HG02884 (cell line): ENCODE measurements around the gene LMCD1.
A peak's percentile ranks its signal among the peaks of the same experiment; 100 is the strongest.

Source experiments
- ATAC-seq: cut with Tn5 transposase; IDR thresholded peaks from one replicate; pipeline ENCODE4 v1.9.1; 2021; ENCODE audit warnings: mild to moderate bottlenecking, moderate library complexity; ENCODE audit not compliant: unreplicated experiment

Gene LMCD1

DNA sequence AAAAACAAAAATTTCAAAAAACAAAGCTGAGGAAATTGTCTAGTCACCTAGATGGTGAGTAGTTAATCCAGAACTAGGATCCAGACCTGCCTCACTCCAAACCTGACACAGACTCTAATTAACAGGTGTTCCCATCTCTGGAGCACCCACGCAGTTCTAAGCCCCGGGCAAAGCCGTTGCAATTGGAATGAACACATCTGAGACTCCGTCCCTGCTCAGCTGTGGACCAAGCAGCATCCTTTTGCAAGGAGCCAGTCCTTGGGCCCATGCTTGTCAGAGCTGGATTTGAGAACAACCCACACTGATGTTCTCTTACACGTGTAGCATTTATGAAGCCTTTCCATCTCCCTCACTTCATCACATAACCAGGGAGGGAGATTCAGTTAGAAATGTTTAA is 54.8 kb downstream of the LMCD1 start:
- ATAC-seq, result no peak

GRCh38 chr3:8557298-8557697 is 55.7 kb downstream of the LMCD1 start:
- ATAC-seq, result no peak

DNA sequence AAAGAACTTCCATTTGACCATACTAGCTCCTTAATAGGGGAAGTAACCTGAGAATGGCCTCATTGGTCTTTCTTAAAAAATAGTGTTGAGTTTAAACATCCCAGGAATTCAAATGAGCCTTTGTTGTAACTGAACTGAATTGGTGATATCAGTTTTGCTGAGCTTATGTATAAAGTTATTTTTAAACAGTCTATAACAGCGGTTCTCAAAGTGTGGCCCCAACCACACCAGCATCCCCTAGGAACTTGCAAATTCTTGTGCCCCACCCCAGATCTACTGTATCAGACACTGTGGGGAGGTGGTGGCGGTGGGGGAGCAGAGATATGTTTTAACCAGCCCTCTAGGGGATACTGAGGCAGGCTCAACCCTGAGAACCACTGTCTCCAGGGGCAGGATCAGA is 57.0 kb downstream of the LMCD1 start:
- ATAC-seq, result no peak

- no peak for ATAC-seq
Measured at GRCh38 chr3:8559351-8559750, 57.7 kb downstream of the LMCD1 start.

GRCh38 chr3:8560366-8561007 is 58.9 kb downstream of the LMCD1 start:
- ATAC-seq, result no peak

DNA sequence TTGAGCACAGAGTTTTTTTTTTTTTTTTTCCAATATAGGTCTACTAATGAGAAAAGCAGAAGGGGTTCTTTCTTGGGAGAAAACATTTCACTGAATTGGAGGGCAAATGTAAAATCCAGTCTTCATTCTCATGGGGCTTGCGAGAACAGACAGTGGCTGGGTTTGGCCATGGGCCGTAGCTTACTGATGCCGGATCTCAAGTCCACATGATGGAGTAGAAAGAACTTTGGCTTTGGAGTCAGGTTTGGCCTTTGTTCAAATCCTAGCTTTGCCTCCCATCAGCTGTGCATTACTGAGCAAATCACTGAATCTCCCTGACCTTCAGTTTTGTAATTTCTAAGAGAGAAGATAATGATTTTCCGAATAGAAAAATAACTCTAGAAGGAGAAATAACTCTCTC is 59.7 kb downstream of the LMCD1 start:
- ATAC-seq, result no peak

DNA sequence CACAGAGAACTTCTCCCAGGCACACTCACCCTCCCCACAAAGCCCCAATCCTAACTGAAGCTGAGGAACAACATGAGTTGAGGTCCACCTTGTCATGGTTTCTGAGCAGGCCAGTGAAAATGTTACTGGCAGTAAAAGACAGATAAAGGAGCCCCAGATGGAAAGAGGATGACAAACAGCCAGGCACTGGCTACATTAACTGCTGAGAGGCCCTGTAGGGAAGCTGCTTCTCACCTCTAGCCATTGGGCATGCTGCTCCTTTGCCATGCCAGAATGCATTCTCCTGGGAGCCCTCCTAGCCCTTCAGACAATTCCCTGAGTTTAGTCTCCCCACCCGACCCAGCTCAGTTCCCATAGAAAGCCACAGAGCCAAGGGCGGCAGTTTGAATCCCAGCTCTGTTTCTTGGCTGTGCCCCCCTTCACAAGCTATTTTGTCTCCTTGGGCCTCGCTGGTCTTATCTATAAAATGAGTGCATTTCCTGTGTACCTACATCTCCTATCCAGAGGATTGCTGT is 60.5 kb downstream of the LMCD1 start:
- ATAC-seq, result no peak

DNA sequence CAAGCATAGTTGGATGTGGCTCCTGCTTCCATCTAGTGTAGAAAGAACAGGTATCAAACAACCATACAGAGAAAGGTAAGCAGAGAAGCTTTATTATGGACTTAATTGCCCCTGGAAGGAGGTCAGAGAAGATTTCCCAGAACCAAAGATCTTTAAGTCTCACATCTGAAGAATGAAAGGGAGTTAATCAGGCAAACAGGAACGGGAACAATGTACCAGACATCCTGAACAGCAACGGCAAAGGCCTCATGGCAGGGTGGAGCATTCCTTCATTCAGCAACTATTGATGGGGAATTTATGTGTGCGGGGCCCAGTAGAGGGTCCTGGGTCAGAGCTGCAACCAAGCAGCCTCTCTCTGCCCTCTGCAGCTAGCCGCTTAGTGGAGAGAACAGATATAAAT is 61.5 kb downstream of the LMCD1 start:
- no peak for ATAC-seq

DNA sequence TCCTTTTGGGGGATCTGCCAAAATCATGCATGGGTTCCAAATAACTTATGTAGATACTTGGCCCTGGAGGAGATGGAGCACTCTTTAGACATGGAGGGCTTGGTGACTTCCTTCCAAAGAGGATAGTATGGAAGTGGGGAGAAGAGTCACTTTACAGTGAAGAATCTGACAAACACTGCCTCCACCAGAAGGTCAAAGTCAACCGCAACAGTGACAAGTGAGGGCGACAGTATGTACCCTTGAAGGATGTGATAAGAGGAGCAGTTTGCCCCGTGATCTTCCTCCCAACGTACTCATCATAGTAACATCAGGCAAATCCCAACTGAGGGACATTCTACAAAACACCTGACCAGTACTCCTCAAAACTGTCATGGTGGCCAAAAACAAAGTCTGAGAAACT is 62.0 kb downstream of the LMCD1 start:
- no peak for ATAC-seq

DNA sequence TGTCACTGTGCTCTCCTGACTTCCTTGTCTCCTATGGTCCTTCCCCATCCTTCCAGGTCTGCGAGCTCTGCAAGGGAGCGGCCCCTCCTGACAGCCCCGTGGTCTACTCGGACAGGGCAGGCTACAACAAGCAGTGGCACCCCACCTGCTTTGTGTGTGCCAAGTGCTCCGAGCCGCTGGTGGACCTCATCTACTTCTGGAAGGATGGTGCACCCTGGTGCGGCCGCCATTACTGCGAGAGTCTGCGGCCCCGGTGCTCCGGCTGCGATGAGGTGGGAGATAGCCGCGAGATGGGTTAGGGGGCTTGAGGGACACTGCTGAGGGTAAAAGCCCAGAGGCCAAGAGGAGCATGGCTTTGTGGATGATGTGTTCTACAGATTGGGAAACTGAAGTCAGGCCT is 63.8 kb downstream of the LMCD1 start:
- no peak for ATAC-seq

DNA sequence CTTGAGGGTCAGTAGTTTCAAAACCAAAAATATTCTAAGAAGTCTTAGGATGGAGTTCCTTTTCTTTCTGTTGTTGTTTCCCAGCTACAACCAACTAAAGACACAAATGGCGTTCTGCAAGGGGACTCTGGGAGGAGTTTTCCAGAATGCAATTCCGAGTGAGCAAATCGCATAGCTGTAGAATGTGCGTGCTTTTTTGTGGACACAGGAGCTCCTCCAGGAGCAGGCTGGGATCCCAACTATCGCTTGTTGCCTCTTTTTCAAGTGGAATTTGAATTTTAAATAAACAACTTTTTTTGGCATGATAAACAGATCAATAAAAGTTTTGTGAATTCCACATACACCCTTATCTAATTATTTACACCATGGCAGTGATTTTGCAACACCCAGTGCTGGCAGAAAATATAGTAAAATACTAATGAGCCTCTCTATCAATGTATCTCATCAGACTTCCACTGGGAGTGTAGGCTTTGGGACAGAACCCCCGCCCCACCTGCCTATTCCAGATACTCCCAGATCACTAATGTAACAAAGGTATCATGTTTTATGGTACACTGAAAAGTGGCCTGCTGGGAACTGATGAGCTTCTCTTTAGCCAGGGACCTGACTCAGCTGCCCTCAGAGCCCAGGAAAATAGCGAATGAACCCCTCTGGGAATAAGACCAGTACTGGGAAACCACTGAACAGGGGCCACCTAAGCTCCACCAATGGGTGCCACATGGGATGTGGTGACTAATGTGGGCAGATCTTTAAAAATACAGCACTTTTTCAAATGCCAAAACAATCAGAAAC is 66.4 kb downstream of the LMCD1 start:
- ATAC-seq, result no peak

- ATAC-seq, result no peak
Measured at GRCh38 chr3:8571256-8571655, 69.6 kb downstream of the LMCD1 start.

DNA sequence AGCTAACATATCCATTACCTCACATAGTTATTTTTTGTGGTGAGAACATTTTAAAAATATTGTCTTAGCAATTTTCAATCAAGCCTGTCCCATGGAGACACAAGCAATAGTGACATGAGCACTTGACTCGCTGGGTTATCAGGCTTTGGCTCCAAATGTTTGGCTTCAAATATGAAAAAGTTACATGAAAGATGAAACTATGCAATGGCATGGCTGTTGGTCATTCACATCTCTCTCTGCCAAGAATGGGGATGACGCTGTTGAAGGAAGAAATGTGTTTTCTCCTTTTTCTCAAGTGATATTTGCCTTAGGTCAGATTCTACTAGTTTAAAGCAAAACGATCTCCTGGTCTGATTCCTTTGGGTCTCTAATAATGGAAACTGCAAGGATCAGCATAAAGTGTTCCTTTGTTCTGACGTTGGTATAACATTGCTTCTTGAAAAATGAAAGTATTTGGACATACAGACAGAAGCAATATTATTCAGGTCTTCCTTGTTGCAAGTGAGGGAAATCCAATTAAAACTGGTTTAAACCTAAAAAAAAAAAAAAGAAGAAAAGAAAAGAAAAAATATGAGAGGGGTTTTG is 71.8 kb downstream of the LMCD1 start:
- ATAC-seq, result no peak

DNA sequence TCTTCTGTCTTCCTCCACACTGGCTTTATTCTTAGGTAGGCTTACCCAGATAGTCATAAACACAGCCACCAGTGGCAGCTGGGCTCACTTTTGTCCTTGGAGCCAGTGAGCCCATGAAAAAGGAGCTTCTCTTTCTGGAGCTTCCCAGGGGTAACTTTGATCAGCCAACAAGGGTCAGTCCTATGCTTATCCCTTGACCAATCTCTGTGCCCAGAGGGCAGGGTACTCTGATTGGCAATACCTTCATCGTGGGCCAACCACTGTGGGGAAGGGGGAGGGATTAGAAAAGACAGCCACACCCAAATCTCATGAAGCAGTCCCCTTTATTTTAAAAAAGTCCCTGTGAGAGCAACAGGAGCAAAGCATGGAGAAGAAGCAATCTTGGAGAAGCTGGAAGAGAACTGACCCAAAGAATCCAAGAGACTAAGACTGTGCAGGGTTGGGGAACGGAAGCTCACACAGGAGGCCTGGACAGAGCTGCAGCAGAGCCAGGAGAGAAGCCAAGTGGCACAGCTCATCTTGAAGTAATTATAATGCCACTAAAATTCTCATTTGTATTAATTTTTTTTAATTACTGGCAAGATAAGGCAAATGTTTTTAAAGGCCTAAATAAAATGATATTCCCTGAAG is 72.5 kb downstream of the LMCD1 start:
- no peak for ATAC-seq

DNA sequence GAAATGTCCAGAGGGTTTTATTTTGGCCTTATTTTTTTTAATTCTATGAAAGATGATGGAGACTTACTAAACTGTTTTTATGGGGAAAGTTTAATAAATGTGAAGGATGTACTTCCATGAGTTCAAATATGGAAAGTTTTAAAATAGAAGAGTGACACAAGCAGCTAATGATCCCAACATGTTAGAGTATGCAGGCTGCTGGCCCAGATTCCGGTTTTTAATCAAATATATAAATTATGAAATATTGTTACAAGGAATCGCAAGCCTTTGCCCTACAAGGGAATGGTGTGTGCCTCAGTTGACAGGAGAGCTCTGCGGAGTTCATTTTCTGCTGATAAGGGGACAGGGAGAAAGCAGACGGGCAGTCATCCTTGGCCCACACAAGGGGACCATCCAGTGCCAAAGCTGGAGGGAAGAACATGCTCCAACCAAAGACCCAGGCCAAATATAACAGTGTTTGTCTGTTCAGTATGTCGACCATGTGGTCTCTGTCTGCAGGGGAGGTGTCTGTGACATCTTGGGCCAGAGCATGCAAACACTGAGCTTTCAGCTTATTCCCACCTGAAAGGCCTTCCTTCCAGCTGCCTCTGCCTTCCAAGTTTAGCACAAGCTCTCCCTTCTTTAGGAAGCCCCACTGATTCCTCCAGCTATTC is 73.2 kb downstream of the LMCD1 start:
- ATAC-seq, result no peak

GRCh38 chr3:8575364-8576104 is 73.9 kb downstream of the LMCD1 start:
- no peak for ATAC-seq

GRCh38 chr3:8576436-8576835 is 74.8 kb downstream of the LMCD1 start:
- no peak for ATAC-seq

GRCh38 chr3:8576841-8577571 is 75.4 kb downstream of the LMCD1 start:
- no peak for ATAC-seq

DNA sequence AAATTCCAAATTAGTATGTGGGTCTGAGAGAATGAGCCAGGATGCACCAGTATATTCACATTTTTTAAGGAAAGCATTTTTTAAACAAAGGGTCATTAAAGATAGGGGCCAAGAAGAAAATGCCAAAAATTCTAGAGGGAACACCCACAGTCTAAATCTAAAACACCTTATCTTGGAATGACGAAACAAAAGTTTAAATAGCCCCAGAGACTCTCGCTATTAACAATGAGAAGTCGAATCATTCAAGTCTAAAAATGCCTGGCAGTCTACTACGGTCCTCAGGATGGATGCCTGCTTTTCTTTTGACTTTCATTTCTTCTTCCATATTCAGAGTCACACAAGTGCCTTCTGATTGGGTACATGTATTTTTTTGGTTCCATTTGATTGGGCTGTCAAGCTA is 76.7 kb downstream of the LMCD1 start:
- ATAC-seq, result no peak

GRCh38 chr3:8579096-8579495 is 77.5 kb downstream of the LMCD1 start:
- peak; percentile 96 for ATAC-seq
